NCI-H1417 (cell line): Measurements from ENCODE around the gene CACNG6.

Source experiments
- DNase-seq, 3 experiments: peaks; one replicate each; lab custom pipeline; 2025; lab: John Stamatoyannopoulos, UW

CACNG6 gene

GRCh38 chr19:53969366-53969765 is 22.1 kb upstream of the CACNG6 start:
- no peak for DNase-seq

GRCh38 chr19:53971673-53972072 is 19.8 kb upstream of the CACNG6 start:
- no peak for DNase-seq

GRCh38 chr19:53977429-53977990 is 13.9 kb upstream of the CACNG6 start:
- peak; percentile 3 to 61 (median 51) for DNase-seq

GRCh38 chr19:53977991-53978731 is 13.3 kb upstream of the CACNG6 start:
- no peak for DNase-seq

GRCh38 chr19:53978975-53979801 is 12.2 kb upstream of the CACNG6 start:
- no peak for DNase-seq

- DNase-seq: no peak
These were observed 10.7 kb upstream of the CACNG6 start for GRCh38 chr19:53980539-53981375.

GRCh38 chr19:53981376-53981951 is 10.0 kb upstream of the CACNG6 start:
- no peak for DNase-seq

GRCh38 chr19:53982001-53982451 is 9.4 kb upstream of the CACNG6 start:
- DNase-seq: no peak

GRCh38 chr19:53982611-53983010 is 8.8 kb upstream of the CACNG6 start:
- no peak for DNase-seq

- DNase-seq: no peak
These were observed 7.8 kb upstream of the CACNG6 start for GRCh38 chr19:53983457-53984289.

- DNase-seq: no peak
These were observed 5.6 kb upstream of the CACNG6 start for GRCh38 chr19:53985863-53986262.

- DNase-seq: no peak
These were observed 2.5 kb upstream of the CACNG6 start for GRCh38 chr19:53988981-53989380.

- DNase-seq: no peak
These were observed 1.6 kb upstream of the CACNG6 start for GRCh38 chr19:53989600-53990533.

GRCh38 chr19:53992211-53992610 is 774 bp downstream of the CACNG6 start:
- DNase-seq: no peak

- no peak for DNase-seq
These were observed 1.4 kb downstream of the CACNG6 start for GRCh38 chr19:53992815-53993214.

- no peak for DNase-seq
These were observed 2.0 kb downstream of the CACNG6 start for GRCh38 chr19:53993448-53993847.

- no peak for DNase-seq
These were observed 3.4 kb downstream of the CACNG6 start for GRCh38 chr19:53994811-53995210.

GRCh38 chr19:53998223-53998622 is 6.8 kb downstream of the CACNG6 start:
- DNase-seq: no peak

GRCh38 chr19:53999694-54000093 is 8.3 kb downstream of the CACNG6 start:
- no peak for DNase-seq

GRCh38 chr19:54001496-54001895 is 10.1 kb downstream of the CACNG6 start:
- no peak for DNase-seq
